MV-4-11 (cell line): ENCODE results near the gene STAT4.
A peak's percentile ranks its signal among the peaks of the same experiment; 100 is the strongest.

ENCODE experiments used
- DNase-seq: peaks from one replicate; lab custom pipeline; 2025; lab: John Stamatoyannopoulos, UW

Gene STAT4

DNA sequence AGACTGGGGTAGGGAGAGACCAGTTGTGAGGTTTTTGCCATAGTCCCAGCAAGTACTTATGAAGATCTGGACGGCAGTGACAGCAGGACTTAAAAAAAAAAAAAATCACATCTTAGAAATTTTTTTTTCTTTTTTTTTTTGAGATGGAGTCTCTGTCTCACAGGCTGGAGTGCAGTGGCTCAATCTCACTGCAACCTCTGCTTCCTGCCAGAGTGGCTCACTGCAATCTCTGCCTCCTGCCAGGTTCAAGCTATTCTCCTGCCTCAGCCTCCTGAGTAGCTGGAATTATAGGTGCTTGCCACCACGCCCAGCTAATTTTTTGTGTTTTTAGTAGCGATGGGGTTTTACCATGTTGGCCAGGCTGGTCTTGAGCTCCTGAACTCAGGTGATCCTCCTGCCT, 22.4 kb upstream of the STAT4 start:
- DNase-seq: no peak

DNA sequence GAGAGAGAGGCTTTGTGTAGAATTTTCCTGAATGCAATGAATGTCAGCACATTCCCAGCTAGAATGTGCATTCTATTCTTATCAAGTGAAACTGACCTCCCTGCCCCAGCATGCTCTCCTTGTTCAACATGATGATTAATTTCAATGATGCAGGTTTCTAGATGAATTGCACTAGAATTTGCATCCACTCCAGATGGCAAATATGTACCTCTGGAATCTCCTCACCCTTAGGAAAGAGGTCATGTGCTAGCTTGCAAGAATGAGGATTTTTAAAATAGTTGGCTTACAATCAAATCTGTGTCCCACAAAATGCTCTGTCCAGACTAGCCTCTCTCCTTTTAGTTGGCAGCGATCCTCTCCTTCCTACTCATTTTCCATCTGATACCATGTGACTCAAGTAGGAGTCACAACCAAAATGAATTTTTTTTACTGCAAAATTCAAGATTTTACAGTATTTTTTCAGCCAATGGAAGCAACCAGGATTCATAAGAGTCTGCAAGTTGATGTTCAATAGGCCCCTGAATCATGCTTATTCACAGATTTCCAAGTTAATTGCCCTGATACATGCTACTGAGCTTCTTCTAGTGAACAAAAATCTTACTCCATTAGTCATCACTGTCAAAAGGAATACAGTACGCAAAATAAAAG, 21.0 kb upstream of the STAT4 start:
- DNase-seq: no peak

DNA sequence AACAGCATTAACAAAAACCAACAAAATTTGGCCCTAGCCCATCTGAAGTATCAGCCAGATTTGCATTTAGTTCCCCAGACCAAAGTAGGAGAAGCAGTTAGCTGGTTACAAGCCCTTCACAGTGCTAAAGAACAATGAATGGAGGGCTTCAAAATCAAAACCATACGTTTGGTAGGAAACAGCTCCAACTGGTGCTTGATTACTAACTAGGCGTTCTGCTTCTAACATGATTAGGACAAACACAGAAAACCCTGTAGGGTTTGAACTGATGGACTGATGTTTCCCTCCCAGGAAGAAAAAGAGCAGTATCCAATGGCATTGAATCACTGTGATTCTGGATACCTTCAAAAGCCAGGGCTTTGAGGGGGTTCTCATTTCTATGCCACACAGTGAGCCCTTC, 20.5 kb upstream of the STAT4 start:
- DNase-seq: no peak

DNA sequence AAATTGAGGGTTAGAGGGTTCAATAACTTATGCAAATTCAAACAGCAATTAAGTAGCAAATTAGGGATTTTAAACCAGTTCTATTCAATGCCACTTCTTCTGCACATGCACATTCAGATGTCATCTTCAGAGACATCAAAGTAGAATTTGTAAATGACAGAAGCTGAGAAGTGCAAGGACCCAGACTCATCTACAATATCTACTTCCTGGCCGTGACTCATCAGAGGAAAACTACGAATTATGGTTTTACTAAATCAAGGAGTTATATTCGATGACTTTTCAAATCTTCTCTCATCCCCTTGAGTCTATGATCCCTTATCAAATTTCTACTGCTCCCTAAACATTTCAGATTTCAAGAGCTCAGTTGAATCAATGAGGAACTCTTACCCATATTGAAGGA, 20.0 kb upstream of the STAT4 start:
- no peak for DNase-seq

DNA sequence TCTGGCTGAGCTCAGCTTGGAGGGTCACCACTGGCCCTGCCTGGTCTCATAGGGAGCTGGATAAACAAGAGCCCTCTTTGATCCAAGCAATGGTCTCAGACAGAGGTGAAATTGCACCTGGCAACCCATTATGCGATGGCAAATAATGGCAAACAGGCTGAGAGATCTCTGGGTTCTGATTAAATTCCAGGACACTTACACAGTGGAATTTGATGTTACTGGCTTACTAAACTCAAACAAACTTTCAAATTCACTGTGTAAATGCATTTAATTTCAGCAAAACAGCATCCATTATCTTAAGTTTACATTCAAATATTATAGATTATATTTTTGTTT, 19.5 kb upstream of the STAT4 start:
- no peak for DNase-seq

DNA sequence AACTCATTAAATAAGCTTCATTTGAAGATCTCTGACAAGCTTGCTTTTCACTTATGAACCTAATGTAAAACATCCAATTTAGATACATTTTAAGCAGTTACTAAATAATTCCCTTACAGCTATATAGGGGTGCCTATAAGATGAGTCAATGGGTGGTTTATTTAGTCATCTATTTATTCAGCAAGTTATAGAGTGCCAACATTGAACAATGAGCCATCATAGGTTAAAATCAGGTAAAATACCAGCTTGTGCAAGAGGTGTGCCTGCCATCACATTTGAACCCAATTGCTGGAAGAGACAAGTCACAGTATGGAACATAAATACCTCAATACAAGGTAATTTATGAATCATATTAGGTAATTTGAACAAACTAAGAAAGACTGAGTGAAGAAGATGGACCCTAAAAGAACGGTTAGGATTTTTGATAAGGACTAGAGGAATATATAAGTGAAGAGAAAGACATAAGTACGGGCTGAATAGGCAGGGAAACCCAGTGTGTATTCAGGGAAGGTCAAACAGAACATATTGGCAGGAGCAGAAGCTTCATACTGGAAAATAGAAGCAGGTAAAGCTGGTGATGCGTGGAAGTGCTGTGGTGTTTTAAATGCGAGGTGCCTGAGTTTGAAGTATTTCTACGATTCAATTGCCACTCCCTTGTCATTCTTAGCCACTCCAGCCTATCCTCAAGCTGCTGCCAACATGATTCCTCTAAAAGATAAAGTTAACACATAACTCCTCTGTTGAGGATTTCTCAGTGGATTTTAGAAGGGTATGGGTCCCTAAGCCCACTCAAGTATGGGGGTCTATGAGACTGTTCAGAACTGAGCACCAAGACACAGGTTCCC, 18.9 kb upstream of the STAT4 start:
- no peak for DNase-seq

DNA sequence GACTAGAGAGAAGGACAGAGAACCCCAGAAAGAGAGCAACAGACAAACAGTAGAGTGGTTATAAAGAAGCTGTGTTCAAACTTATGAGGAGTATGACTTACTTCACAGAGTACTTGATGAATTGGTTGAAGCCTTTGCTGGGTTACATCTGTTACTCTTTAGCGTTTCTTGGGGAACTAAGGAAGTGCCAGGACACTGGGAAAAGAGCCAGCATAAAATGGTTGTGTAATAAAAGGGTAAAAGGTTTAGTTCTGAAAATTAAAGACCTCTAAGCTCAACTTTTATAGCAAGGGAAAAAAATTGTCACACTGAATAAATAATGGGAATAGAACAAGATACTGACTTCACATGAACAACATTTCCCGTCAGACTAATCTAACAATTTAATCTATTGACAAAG, 17.0 kb upstream of the STAT4 start:
- DNase-seq: no peak

DNA sequence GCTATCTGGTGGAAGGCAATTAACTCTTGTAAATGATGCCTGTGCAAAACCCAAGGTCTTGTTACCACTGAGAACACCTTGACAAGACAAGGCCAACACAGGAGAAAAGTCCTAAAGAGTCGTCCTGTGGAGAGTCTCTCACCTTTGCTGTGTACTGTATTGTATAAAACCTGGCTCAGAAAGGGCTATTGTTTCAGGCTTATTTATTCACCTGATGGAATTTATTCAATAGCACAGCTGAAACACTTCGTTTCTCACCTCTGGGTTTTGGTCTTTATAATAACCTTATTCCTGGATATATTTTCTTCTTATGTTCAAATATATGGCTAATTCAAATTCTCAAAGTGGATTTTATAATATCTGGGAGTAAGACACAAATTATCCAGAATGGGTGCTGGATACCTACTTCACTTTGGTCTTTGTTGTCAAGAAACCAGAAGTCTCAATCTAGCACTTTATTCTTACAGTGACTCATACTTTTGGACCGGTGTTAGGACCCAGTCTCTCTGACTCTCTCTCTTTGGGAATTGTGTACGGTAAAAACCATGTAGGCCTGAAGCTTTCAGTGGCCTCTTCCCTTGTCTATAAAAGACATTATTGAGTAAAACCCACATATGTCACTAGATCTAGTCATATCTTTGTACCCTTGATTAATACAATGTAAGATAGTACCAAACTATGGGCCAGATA, 16.1 kb upstream of the STAT4 start:
- no peak for DNase-seq

DNA sequence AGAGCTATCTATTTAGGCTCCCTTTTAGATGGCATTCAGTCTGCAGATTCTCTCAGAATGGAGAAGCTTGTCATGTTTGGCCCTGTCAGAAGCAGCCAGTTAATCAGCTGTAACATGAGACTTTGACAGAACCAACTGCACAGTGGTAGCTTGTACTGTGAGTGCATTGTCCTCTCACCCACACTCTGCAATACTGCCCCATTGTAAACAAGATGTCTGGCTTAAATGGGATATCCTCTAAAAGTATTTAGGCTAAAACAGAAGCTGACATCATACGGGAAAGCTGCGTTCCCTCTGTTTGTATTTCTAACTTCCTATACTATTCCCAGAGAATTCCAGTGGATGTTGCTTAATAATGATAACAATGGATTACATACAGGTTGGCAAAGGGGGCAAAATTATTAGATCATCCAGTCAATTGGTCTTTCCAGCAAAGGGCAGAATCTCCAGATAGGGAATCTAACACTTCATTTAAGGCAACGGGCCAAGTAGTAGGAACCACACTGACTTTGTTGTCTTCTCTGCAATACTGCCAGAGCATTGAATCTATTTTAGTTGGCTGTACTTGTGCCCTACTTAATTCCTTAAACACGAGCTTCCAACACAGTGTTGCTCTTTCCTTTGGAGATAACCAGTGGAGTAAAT, 15.4 kb upstream of the STAT4 start:
- DNase-seq: no peak

DNA sequence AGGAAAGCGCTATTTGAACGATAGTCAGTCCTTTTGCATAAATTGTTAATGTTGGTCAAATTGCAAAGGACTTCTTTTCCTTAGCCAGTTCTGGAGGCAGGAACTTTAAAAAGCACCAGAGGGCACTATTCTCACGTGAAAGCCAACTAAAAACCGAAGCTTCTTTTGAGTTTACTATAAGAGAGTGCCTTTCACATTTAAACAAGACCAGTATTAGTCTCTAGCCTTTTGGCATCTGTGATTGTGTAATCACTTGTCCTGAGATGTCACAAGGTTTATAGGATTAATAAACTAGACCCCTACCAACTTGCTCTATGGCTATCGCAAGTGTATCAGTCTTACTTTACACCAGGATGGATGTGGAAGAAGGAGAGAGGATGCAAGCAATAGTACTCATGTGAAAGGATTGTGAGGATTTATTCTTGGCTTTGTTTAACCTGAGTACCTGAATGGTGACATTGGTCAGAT, 14.4 kb upstream of the STAT4 start:
- DNase-seq: no peak

DNA sequence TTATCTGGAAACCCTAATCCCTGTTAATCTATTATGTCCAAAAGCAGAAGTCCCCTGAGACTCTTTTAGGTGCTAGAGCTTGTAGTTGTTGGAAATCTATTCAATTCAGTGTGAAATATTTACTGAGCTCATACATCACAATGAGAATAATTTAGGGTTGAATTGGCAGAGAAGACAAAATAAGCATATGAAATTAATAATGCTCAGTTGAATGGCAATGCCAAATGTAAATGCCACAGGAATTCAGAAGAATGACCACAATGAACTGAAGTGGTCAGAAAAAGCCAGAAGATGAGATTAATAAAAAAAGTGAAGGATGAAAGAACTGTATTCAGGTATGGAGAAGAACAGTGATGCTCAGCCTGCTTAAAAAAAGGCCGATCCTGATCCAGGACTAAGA, 8.0 kb upstream of the STAT4 start:
- DNase-seq: no peak

DNA sequence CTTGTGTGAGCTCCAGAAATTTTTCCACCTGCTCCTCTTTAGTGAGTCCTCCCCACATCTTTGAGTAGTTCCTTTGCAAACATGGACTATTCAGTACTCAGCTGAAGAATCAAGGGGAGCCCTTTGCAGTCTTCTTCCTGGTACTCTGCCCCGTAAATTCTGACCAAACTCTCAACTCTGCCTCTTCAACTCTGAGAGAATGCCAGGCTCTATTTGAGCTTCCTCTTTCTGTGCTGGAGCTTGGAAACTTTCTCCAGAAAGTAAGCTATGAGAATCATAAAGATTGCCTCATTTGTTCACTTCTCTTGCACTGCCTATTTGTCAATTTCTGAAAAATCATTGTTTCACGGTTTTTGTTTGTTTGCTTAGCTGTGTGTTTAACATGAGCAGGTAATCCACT, 7.4 kb upstream of the STAT4 start:
- peak; percentile 67 for DNase-seq

DNA sequence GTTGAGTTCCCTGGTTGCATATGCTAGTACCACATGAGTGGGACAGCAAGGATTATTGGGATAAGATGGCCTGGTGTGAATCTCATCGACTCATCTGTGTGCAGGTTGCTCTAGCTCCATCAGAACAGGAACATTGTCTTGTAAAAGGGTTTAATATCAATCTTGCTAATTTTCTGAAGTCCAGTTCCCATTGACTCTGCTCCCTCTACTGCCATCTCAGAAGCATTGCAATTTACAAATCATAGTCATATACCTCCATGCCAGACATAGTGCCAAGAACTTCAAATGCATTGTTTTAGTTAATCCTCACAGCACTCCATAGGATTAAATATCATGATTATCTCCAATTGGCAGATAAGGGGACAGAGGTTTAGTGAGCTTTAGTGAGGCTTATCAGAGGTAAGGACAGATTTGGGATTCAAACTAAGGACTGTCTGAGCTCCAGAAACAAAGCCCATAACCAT, 4.8 kb upstream of the STAT4 start:
- DNase-seq: peak; percentile 3

DNA sequence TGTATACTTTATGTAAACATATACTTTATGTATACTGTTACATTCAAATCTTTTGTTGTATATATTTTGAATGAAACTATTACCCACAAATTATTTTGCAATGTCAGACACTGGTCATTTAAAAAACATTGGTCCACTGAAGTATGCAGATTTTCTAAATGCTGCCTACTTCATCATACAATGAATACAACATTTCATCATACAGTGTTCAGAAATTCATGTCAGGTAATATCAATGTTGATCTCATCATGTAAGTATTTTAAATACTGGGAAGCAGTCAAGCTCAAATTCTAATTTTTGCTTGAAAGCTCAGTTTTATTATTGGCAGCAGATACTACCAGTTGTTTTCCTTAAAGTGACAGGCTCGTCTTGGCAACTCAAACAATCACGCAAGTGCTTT, 2.9 kb upstream of the STAT4 start:
- DNase-seq: no peak

DNA sequence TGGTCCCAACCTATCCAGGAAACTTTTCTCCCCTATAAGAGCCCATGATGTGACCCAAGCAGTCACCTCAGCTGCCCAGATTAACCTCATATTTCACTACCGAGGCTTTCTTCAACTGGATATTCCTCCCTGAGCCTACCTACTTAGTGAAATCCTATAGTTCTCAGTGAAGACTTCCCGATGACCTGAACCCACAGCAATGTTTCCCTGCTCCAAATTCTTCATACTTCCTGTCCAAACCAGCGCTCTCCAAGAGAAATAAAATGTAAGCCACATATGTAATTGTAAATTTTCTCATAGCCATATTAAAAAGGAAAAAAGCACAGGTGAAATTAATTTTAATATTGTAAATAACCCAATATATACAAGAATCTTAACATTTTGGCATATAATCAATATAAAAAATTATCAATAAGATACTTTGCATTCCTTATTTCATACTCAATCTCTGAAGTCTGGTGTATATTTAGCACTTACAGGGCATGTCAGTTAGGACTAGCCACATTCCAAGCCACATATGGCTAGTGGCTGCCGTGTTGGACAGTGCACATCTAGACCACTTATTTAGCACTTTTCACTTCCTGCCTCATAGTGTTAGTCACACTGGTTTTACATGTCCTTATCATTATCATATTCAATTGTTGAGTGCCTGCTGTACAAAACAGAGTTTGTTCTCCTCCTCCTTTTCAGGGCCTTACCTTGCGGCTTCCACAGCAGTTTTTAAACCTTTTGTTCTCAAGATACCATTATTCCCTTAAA, 1.9 kb upstream of the STAT4 start:
- peak; percentile 73 for DNase-seq

DNA sequence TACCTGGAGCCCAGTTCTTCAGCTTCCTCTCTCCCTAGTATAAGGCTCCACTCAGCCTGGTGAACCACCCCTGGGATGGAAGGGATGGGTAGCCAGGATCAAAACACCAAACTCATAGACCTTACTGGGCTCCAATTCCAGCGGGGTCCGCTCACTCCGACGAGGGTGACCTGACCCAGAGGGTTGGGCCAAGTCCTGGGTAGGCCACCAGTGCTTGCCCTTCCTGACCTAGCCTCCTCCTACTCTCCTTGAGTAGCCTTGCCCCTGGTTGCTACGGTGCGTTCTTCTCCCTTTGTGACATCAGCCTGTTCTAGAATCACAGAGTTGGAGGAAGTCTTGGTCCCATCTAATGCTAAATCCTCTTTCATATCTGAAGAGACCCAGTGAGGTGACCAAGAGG, 537 bp upstream of the STAT4 start:
- DNase-seq: no peak

DNA sequence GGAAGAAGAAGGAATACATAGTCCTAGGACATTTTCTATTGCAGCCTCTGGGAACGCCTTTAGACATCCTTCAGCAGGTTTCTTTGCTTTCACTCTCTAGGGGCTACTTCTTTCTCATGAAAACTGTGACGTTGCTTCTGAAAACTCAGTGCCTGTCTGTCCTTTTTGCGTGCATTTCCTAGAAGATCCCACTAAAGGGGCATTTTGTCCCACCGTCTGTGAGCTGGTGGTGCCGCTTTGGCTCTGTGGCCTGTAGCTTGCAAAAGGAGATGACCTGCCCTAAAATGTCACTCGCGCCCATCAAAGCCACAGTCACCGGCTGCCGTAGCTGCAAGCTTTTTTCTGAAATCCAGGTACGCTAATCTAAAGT, 579 bp downstream of the STAT4 start:
- DNase-seq: no peak

DNA sequence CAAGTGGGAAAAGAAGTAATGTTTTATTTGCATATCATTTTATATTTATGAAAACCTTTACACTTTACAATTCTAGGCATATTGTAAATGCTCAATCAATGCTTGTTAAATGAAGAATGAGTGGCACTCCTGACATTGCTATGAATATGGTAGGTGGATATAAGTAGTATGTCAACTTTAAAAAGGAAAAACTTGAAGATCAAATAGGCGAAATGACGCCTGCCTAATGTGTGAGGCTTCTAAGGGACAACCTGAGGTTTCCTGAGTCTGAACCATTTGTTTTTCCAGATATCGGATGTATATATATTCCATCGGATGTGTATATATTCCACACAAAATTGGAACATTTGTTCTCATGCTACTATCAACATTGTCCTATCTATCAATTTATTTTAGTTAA, 1.4 kb downstream of the STAT4 start:
- no peak for DNase-seq

DNA sequence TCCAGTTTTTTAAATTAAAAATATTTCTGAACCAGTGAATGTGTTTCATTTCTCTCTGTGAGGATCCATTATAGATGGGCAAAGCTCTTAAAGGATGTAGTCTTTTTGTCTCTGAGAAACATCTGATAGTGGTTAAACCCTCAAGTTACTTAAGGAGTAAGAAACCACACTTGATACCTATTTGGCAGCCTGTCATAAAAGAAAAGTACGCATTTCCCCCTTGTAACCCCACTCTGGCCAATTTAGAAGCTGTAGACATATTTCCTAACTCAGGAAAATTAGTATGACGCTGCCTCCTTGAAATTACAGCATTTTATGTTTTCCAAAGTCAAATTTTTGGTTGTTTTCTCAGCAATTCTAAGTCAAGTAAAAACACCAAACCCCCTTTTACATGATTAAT, 2.0 kb downstream of the STAT4 start:
- peak; percentile 57 for DNase-seq

DNA sequence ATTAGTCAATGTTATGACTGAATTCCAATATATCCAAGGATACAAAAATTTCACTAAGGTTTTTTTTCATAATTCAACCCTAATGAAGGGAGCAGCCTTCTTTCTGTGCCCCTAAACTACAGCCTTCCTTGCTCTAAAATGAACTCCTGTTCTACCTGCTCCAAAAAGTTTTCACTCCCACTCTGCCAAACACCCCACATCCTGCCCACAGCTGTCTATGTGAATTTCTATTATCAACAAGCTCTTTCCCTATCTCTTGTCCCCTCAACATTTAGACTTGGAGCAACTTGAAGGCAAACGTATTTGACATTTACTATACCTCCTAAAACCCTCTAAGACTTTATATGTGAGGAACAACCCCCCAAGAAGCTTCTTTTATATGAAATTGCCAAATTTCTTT, 2.5 kb downstream of the STAT4 start:
- no peak for DNase-seq

DNA sequence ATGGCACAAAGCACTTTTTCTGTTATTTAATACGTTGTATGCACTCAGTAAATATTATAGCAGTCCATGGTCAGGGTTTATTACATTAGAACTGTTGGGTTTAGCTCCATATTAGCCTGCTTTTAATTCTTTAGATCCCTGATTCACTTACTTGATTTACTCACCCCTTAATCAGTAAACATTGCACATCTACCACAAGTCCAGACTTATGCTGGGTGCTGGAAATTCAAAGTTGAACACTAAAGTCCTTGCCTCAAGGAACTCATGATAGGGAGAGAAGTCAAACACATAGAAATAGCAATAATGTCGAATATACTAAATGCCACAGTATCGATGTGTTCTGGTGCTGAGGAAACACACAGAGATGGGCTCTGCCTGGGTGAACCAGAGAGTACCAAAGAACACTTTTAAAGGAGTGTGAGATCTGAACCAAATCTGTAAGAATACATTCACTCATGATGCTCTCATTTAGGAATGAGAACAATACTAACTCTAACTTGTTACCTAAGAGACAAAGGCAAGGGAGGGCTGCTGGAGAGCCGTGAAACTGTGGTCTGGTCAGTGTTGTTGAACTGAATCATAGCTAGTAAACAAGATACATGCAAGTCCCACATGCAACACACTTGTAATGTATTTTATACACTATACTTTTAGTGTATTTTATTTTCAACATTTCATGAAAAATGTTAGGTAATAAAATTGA, 4.9 kb downstream of the STAT4 start:
- no peak for DNase-seq
